ENCODE measurements around the gene SCN5A.

The SCN5A gene

GRCh38 chr3:38622336-38622735 is 27.2 kb downstream of the SCN5A start:
- no peak for DNase-seq

GRCh38 chr3:38620236-38620635 is 29.3 kb downstream of the SCN5A start:
- no peak for DNase-seq

GRCh38 chr3:38618343-38618742 is 31.1 kb downstream of the SCN5A start:
- DNase-seq: no peak

GRCh38 chr3:38617586-38617985 is 31.9 kb downstream of the SCN5A start:
- no peak for DNase-seq

GRCh38 chr3:38617137-38617536 is 32.4 kb downstream of the SCN5A start:
- no peak for DNase-seq

- DNase-seq: no peak
Observed at GRCh38 chr3:38616658-38617057, 32.8 kb downstream of the SCN5A start.

- DNase-seq: no peak
Observed at GRCh38 chr3:38616111-38616510, 33.4 kb downstream of the SCN5A start.

- no peak for DNase-seq
Observed at GRCh38 chr3:38614651-38615352, 34.7 kb downstream of the SCN5A start.

GRCh38 chr3:38614091-38614490 is 35.4 kb downstream of the SCN5A start:
- no peak for DNase-seq

GRCh38 chr3:38613426-38613825 is 36.1 kb downstream of the SCN5A start:
- DNase-seq: no peak

GRCh38 chr3:38611866-38612265 is 37.6 kb downstream of the SCN5A start:
- no peak for DNase-seq

GRCh38 chr3:38610934-38611333 is 38.6 kb downstream of the SCN5A start:
- no peak for DNase-seq

- DNase-seq: no peak
Observed at GRCh38 chr3:38610436-38610835, 39.1 kb downstream of the SCN5A start.

- DNase-seq: no peak
Observed at GRCh38 chr3:38609386-38610111, 39.9 kb downstream of the SCN5A start.

- no peak for DNase-seq
Observed at GRCh38 chr3:38608961-38609360, 40.5 kb downstream of the SCN5A start.

- no peak for DNase-seq
Observed at GRCh38 chr3:38608086-38608775, 41.3 kb downstream of the SCN5A start.

GRCh38 chr3:38606561-38606960 is 42.9 kb downstream of the SCN5A start:
- no peak for DNase-seq

- DNase-seq: no peak
Observed at GRCh38 chr3:38605981-38606380, 43.5 kb downstream of the SCN5A start.

GRCh38 chr3:38604246-38604645 is 45.2 kb downstream of the SCN5A start:
- no peak for DNase-seq

GRCh38 chr3:38603731-38604131 is 45.8 kb downstream of the SCN5A start:
- DNase-seq: no peak

GRCh38 chr3:38602576-38603250 is 46.8 kb downstream of the SCN5A start:
- DNase-seq: peak in 1 of 2 experiments; percentile 7

- DNase-seq: peak; percentile 94 to 96
Observed at GRCh38 chr3:38601956-38602550, 47.4 kb downstream of the SCN5A start.

- no peak for DNase-seq
Observed at GRCh38 chr3:38600551-38600950, 48.9 kb downstream of the SCN5A start.

Measured in NCI-H524 (cell line).